GM12878 (cell line): ENCODE results near the gene ARL5A. TPM values are rescaled to one million over a fixed set of nuclear protein-coding genes. Genes with fewer than 3 reads are reported as not detected.

ENCODE experiments used
- ATAC-seq: fragments of 200-7000 bp; cut with Tn5 transposase; 3 replicates; pipeline ENCODE4 v1.9.1; 2020; ENCODE audit warnings: mild to moderate bottlenecking, moderate library complexity
- BruUV-seq: library from RNA; stranded (reverse); fragments of 400-500 nt; replicated peaks from 2 replicates; lab custom pipeline; 2021; lab: Mats Ljungman, UMichigan
- CTCF ChIA-PET: fragments of 300-600 bp; sonication (Branson Sonifier 250); formaldehyde crosslinking; extraction: SDS; loops from one replicate; lab custom pipeline; 2021; ENCODE audit warnings: inconsistent platforms; lab: Yijun Ruan, JAX
- POLR2A ChIA-PET: fragments of 350-600 bp; formaldehyde crosslinking; extraction: SDS; loops from one replicate; lab custom pipeline; 2021; ENCODE audit warnings: inconsistent platforms; lab: Charles Lee
- RAD21 ChIA-PET: fragments of 300-600 bp; sonication (Branson Sonifier 250); formaldehyde crosslinking; loops from one replicate; lab custom pipeline; 2023; ENCODE audit warnings: antibody characterized with exemption; ENCODE audit not compliant: unreplicated experiment; lab: Charles Lee
- SMC1A ChIA-PET: fragments of 300-600 bp; sonication (Branson Sonifier 250); formaldehyde crosslinking; loops from one replicate; lab custom pipeline; 2023; ENCODE audit not compliant: unreplicated experiment, uncharacterized antibody; lab: Charles Lee
- DNase-seq: peaks from one replicate; pipeline ENCODE4 v3.0.0-alpha.2; 2011; ENCODE audit warnings: low read depth, low spot score
- FAIRE-seq: peaks from 3 replicates; lab custom pipeline; 2011; peaks lifted over from hg19 to GRCh38; lab: Jason Lieb, UNC
- H2AFZ ChIP-seq: 2 replicates; pipeline ENCODE4 v1.6.0; 2011; ENCODE audit warnings: low read depth, low read length, control low read depth; ENCODE audit not compliant: control insufficient read depth
- H3K27ac ChIP-seq: 2 replicates; pipeline ENCODE4 v1.5.1; 2011; ENCODE audit warnings: control low read depth; ENCODE audit not compliant: control insufficient read depth, insufficient read depth
- H3K27me3 ChIP-seq, 2 experiments: replicated peaks in 1 of 2; 2 replicates each; pipeline versions ENCODE4 v1.6.0 to v1.6.1; 2011; ENCODE audit warnings: low read length in 1 of 2; ENCODE audit not compliant: control insufficient read depth in 2 of 2, insufficient read depth in 2 of 2
- H3K36me3 ChIP-seq, 2 experiments: 2 replicates each; pipeline ENCODE4 v1.5.1; 2011; ENCODE audit warnings: low read length in 1 of 2; ENCODE audit not compliant: control insufficient read depth in 2 of 2, insufficient read depth in 2 of 2
- H3K4me1 ChIP-seq: 2 replicates; pipeline ENCODE4 v1.6.1; 2011; ENCODE audit warnings: mild to moderate bottlenecking, low read length, moderate library complexity, mixed read lengths; ENCODE audit not compliant: control insufficient read depth, insufficient read depth
- H3K4me2 ChIP-seq: 2 replicates; pipeline ENCODE4 v1.6.0; 2011; ENCODE audit warnings: control low read depth; ENCODE audit not compliant: control insufficient read depth, insufficient read depth
- H3K4me3 ChIP-seq: fragments of 200-600 bp; sonication (generic); 2 replicates; pipeline ENCODE4 v1.5.1; 2016
- H3K79me2 ChIP-seq: 2 replicates; pipeline ENCODE4 v1.6.0; 2011; ENCODE audit warnings: low read length; ENCODE audit not compliant: control insufficient read depth, insufficient read depth
- H3K9ac ChIP-seq: 2 replicates; pipeline ENCODE4 v1.8.0; 2011; ENCODE audit warnings: low read length, control low read depth, mixed read lengths; ENCODE audit not compliant: control insufficient read depth, insufficient read depth
- H3K9me3 ChIP-seq: replicated peaks from 3 replicates; pipeline ENCODE4 v1.5.1; 2011; ENCODE audit warnings: mild to moderate bottlenecking, low read length; ENCODE audit not compliant: control insufficient read depth, insufficient read depth
- H4K20me1 ChIP-seq: 2 replicates; pipeline ENCODE4 v1.6.0; 2011; ENCODE audit not compliant: control insufficient read depth, insufficient read depth
- ASH2L ChIP-seq: fragments of 300-600, 200-600 bp; sonication (generic); IDR thresholded peaks from 2 replicates; pipeline ENCODE4 v1.6.1; 2017; ENCODE audit warnings: low read depth, mild to moderate bottlenecking, borderline replicate concordance
- BCLAF1 ChIP-seq: fragments of 450-650 bp; IDR thresholded peaks from 2 replicates; pipeline ENCODE4 v1.6.1; 2017; ENCODE audit warnings: antibody characterized with exemption, mild to moderate bottlenecking, moderate library complexity
- CHD1 ChIP-seq: IDR thresholded peaks from 2 replicates; pipeline ENCODE4 v1.6.1; 2012; ENCODE audit warnings: low read depth, low read length, improper control_type of control experiment
- EED ChIP-seq: sonication (generic); IDR thresholded peaks from 2 replicates; pipeline ENCODE4 v1.6.1; 2016; ENCODE audit warnings: antibody characterized with exemption, low read depth
- EP300 ChIP-seq, 2 experiments: fragments of 150-350 bp in 1 of 2; IDR thresholded peaks; 2 replicates each; pipeline ENCODE4 v1.6.1; 2011 to 2012; ENCODE audit warnings: low read depth in 2 of 2, low read length in 2 of 2, borderline replicate concordance in 1 of 2, improper control_type of control experiment in 1 of 2, inconsistent platforms in 1 of 2; ENCODE audit not compliant: control insufficient read depth in 1 of 2
- HCFC1 ChIP-seq: fragments of 150-350 bp; IDR thresholded peaks from 2 replicates; pipeline ENCODE4 v1.6.1; 2014; ENCODE audit warnings: low read length
- IKZF2 ChIP-seq, 2 experiments: fragments of 450-650 bp; IDR thresholded peaks; 2 replicates each; pipeline ENCODE4 v1.6.1; 2017; ENCODE audit warnings: mild to moderate bottlenecking in 2 of 2, moderate library complexity in 2 of 2
- IRF3 ChIP-seq: fragments of 450-650 bp; IDR thresholded peaks from 2 replicates; pipeline ENCODE4 v1.6.1; 2014; ENCODE audit warnings: mild to moderate bottlenecking
- KAT2A ChIP-seq: conservative IDR thresholded peaks from 2 replicates; pipeline ENCODE4 v1.6.1; 2011; ENCODE audit warnings: low read depth, low read length; ENCODE audit not compliant: control insufficient read depth
- MXI1 ChIP-seq: fragments of 150-350 bp; IDR thresholded peaks from 2 replicates; pipeline ENCODE4 v1.6.1; 2011; ENCODE audit warnings: low read depth, mild to moderate bottlenecking, inconsistent platforms, low read length, improper control_type of control experiment
- NFXL1 ChIP-seq: fragments of 450-650 bp; IDR thresholded peaks from 2 replicates; pipeline ENCODE4 v1.6.1; 2017; ENCODE audit warnings: antibody characterized with exemption, mild to moderate bottlenecking, borderline replicate concordance
- NR2C1 ChIP-seq: fragments of 450-650 bp; IDR thresholded peaks from 2 replicates; pipeline ENCODE4 v1.6.1; 2017; ENCODE audit warnings: antibody characterized with exemption, mild to moderate bottlenecking, moderate library complexity
- NR2F1 ChIP-seq: fragments of 450-650 bp; conservative IDR thresholded peaks from 2 replicates; pipeline ENCODE4 v1.6.1; 2017; ENCODE audit warnings: mild to moderate bottlenecking
- PML ChIP-seq: IDR thresholded peaks from 2 replicates; pipeline ENCODE4 v1.6.1; 2012; ENCODE audit warnings: low read length, inconsistent platforms
- SIX5 ChIP-seq: IDR thresholded peaks from 2 replicates; pipeline ENCODE4 v1.6.1; 2011; ENCODE audit warnings: mild to moderate bottlenecking, low read depth, low read length, moderate library complexity; ENCODE audit not compliant: severe bottlenecking
- SPI1 ChIP-seq: IDR thresholded peaks from 2 replicates; pipeline ENCODE4 v1.6.1; 2011; ENCODE audit warnings: low read depth, mild to moderate bottlenecking, low read length, moderate library complexity, borderline replicate concordance; ENCODE audit not compliant: insufficient read depth
- TCF7 ChIP-seq: IDR thresholded peaks from 2 replicates; pipeline ENCODE4 v1.6.1; 2014; ENCODE audit warnings: antibody characterized with exemption, borderline replicate concordance
- ZSCAN29 ChIP-seq: fragments of 450-650 bp; IDR thresholded peaks from 2 replicates; pipeline ENCODE4 v1.6.1; 2017; ENCODE audit warnings: mild to moderate bottlenecking, moderate library complexity
- WGBS: methylation state at CpG from one replicate; pipeline ENCODE4 v1.1.6; 2016; ENCODE audit warnings: low lambda C conversion rate; ENCODE audit not compliant: insufficient replicate concordance, insufficient coverage; ENCODE audit errors: missing lambda C conversion rate; 5-methylcytosine and 5-hydroxymethylcytosine counted together
- in situ Hi-C: fragments of 300-500 bp; cut with MboI; formaldehyde crosslinking; loops from 9 replicates; pipeline ENCODE4 v1.14.3; 2018; ENCODE audit warnings: mixed read lengths
- intact Hi-C: fragments of 100-400 bp; cut with micrococcal nuclease; formaldehyde crosslinking; loops from one replicate; pipeline ENCODE4 v1.14.2; 2022; ENCODE audit not compliant: unreplicated experiment
- polyA plus RNA-seq, 11 experiments: library from polyadenylated mRNA; depleted of rRNA in 4 of 11; unstranded in 6 of 11; stranded (reverse) in 5 of 11; fragments of >200 nt; fragmentation: Nextera tagmentation in 4 of 11; fragmentation: Illumina TruSeq in 1 of 11; extraction: Ambion mirVana in 4 of 11; extraction: Trizol in 1 of 11; gene quantifications; 1 replicate in 1 of 11; 2 replicates in 10 of 11; pipeline versions ENCODE4 v1.2.1 to v1.2.3, GENCODE V29; 2011 to 2016; ENCODE audit warnings: inconsistent platforms in 2 of 11, missing spikeins in 2 of 11, low read depth in 1 of 11
- total RNA-seq, 4 experiments: library from RNA; depleted of rRNA in 3 of 4; stranded (reverse); fragments of >200 nt in 3 of 4; fragmentation: Illumina TruSeq in 1 of 4; extraction: Trizol in 1 of 4; gene quantifications; 2 replicates each; pipeline versions ENCODE4 v1.2.1 to v1.2.3, GENCODE V29; 2013 to 2021

ARL5A gene
- total and polyA plus RNA-seq, 10 of the 15 experiments (the other 5 are each of a cell fraction or from before 2014, with no cell fraction given), result 9.4 to 52.9 (median 32.0) TPM

GRCh38 chr2:151765760-151766410 is 62.3 kb downstream of the ARL5A start:
- no peak overlapping the region for H3K9ac ChIP-seq
- ATAC-seq, result no peak
- no peaks in the 10 kb centered on the region for H3K79me2 ChIP-seq
- no peak overlapping the region for H3K4me3 ChIP-seq
- no peaks in the 10 kb centered on the region for H3K36me3 ChIP-seq
- no peak for DNase-seq
- POLR2A ChIA-PET, result no interaction called here
- in situ Hi-C loops, result no loop called here
- SMC1A ChIA-PET, result interaction anchor here (1.7 kb wide), 1 partner anchor 60 kb away, joined by 5 read pairs; no protein-coding TSS in a partner anchor
- H3K4me1 ChIP-seq, result peaks cover 6% of the 10 kb centered on the region
- intact Hi-C loops, result no loop called here
- no peaks in the 10 kb centered on the region for H3K27me3 ChIP-seq
- no peak overlapping the region for H2AFZ ChIP-seq
- TF ChIP-seq MXI1 (no peak), PML (no peak), CHD1 (no peak), NFXL1 (no peak), TCF7 (no peak), SPI1 (no peak), EP300 (IDR thresholded peaks at IDR 0.05; ENCODE audit: borderline replicate concordance in 1 of 2, control insufficient read depth in 1 of 2, low read depth in 2 of 2, low read length in 2 of 2) (no peak), ASH2L (no peak), SIX5 (no peak), NR2F1 (no peak), IKZF2 (IDR thresholded peaks at IDR 0.05) (no peak), BCLAF1 (no peak), NR2C1 (no peak), KAT2A (no peak), HCFC1 (no peak), EED (no peak), IRF3 (no peak), ZSCAN29 (no peak)
- no peak for FAIRE-seq
- CTCF ChIA-PET, result no interaction called here
- RAD21 ChIA-PET, result no interaction called here
- H3K4me2 ChIP-seq, result no peak overlapping the region
- 43% methylated on average over 10 of the region's 10 CpGs for WGBS
- BruUV-seq, result no TSS peak
- H4K20me1 ChIP-seq, result no peaks in the 10 kb centered on the region
- no peaks in the 10 kb centered on the region for H3K9me3 ChIP-seq
- H3K27ac ChIP-seq, result no peak overlapping the region
